GM12878 (cell line): Measurements from ENCODE around the gene RAB29. TPM values are rescaled to one million over a fixed set of nuclear protein-coding genes. Genes with fewer than 3 reads are reported as not detected.

Source experiments
- ATAC-seq: fragments of 200-7000 bp; cut with Tn5 transposase; 3 replicates; pipeline ENCODE4 v1.9.1; 2020; ENCODE audit warnings: mild to moderate bottlenecking, moderate library complexity
- BruUV-seq: library from RNA; stranded (reverse); fragments of 400-500 nt; replicated peaks from 2 replicates; lab custom pipeline; 2021; lab: Mats Ljungman, UMichigan
- CTCF ChIA-PET: fragments of 300-600 bp; sonication (Branson Sonifier 250); formaldehyde crosslinking; extraction: SDS; loops from one replicate; lab custom pipeline; 2021; ENCODE audit warnings: inconsistent platforms; lab: Yijun Ruan, JAX
- POLR2A ChIA-PET: fragments of 350-600 bp; formaldehyde crosslinking; extraction: SDS; loops from one replicate; lab custom pipeline; 2021; ENCODE audit warnings: inconsistent platforms; lab: Charles Lee
- RAD21 ChIA-PET: fragments of 300-600 bp; sonication (Branson Sonifier 250); formaldehyde crosslinking; loops from one replicate; lab custom pipeline; 2023; ENCODE audit warnings: antibody characterized with exemption; ENCODE audit not compliant: unreplicated experiment; lab: Charles Lee
- SMC1A ChIA-PET: fragments of 300-600 bp; sonication (Branson Sonifier 250); formaldehyde crosslinking; loops from one replicate; lab custom pipeline; 2023; ENCODE audit not compliant: unreplicated experiment, uncharacterized antibody; lab: Charles Lee
- DNase-seq: peaks from one replicate; pipeline ENCODE4 v3.0.0-alpha.2; 2011; ENCODE audit warnings: low read depth, low spot score
- FAIRE-seq: peaks from 3 replicates; lab custom pipeline; 2011; peaks lifted over from hg19 to GRCh38; lab: Jason Lieb, UNC
- H2AFZ ChIP-seq: 2 replicates; pipeline ENCODE4 v1.6.0; 2011; ENCODE audit warnings: low read depth, low read length, control low read depth; ENCODE audit not compliant: control insufficient read depth
- H3K27ac ChIP-seq: 2 replicates; pipeline ENCODE4 v1.5.1; 2011; ENCODE audit warnings: control low read depth; ENCODE audit not compliant: control insufficient read depth, insufficient read depth
- H3K27me3 ChIP-seq, 2 experiments: replicated peaks in 1 of 2; 2 replicates each; pipeline versions ENCODE4 v1.6.0 to v1.6.1; 2011; ENCODE audit warnings: low read length in 1 of 2; ENCODE audit not compliant: control insufficient read depth in 2 of 2, insufficient read depth in 2 of 2
- H3K36me3 ChIP-seq, 2 experiments: 2 replicates each; pipeline ENCODE4 v1.5.1; 2011; ENCODE audit warnings: low read length in 1 of 2; ENCODE audit not compliant: control insufficient read depth in 2 of 2, insufficient read depth in 2 of 2
- H3K4me1 ChIP-seq: 2 replicates; pipeline ENCODE4 v1.6.1; 2011; ENCODE audit warnings: mild to moderate bottlenecking, low read length, moderate library complexity, mixed read lengths; ENCODE audit not compliant: control insufficient read depth, insufficient read depth
- H3K4me2 ChIP-seq: 2 replicates; pipeline ENCODE4 v1.6.0; 2011; ENCODE audit warnings: control low read depth; ENCODE audit not compliant: control insufficient read depth, insufficient read depth
- H3K4me3 ChIP-seq: fragments of 200-600 bp; sonication (generic); 2 replicates; pipeline ENCODE4 v1.5.1; 2016
- H3K79me2 ChIP-seq: 2 replicates; pipeline ENCODE4 v1.6.0; 2011; ENCODE audit warnings: low read length; ENCODE audit not compliant: control insufficient read depth, insufficient read depth
- H3K9ac ChIP-seq: 2 replicates; pipeline ENCODE4 v1.8.0; 2011; ENCODE audit warnings: low read length, control low read depth, mixed read lengths; ENCODE audit not compliant: control insufficient read depth, insufficient read depth
- H3K9me3 ChIP-seq: replicated peaks from 3 replicates; pipeline ENCODE4 v1.5.1; 2011; ENCODE audit warnings: mild to moderate bottlenecking, low read length; ENCODE audit not compliant: control insufficient read depth, insufficient read depth
- H4K20me1 ChIP-seq: 2 replicates; pipeline ENCODE4 v1.6.0; 2011; ENCODE audit not compliant: control insufficient read depth, insufficient read depth
- ETV6 ChIP-seq, 2 experiments: fragments of 450-650 bp in 1 of 2; IDR thresholded peaks in 1 of 2; conservative IDR thresholded peaks in 1 of 2; 2 replicates each; pipeline ENCODE4 v1.6.1; 2014; ENCODE audit warnings: antibody characterized with exemption in 1 of 2, borderline replicate concordance in 1 of 2, low read depth in 1 of 2, mild to moderate bottlenecking in 1 of 2, moderate library complexity in 1 of 2
- HSF1 ChIP-seq: fragments of 150-350 bp; IDR thresholded peaks from 2 replicates; pipeline ENCODE4 v1.6.1; 2014; ENCODE audit warnings: mild to moderate bottlenecking, low read depth, low read length
- RAD21 ChIP-seq: IDR thresholded peaks from 2 replicates; pipeline ENCODE4 v1.6.1; 2011; ENCODE audit warnings: mild to moderate bottlenecking, low read depth, low read length, moderate library complexity; ENCODE audit not compliant: insufficient read depth
- SMC3 ChIP-seq: IDR thresholded peaks from 2 replicates; pipeline ENCODE4 v1.6.1; 2011; ENCODE audit warnings: low read length, improper control_type of control experiment, borderline replicate concordance
- WGBS: methylation state at CpG from one replicate; pipeline ENCODE4 v1.1.6; 2016; ENCODE audit warnings: low lambda C conversion rate; ENCODE audit not compliant: insufficient replicate concordance, insufficient coverage; ENCODE audit errors: missing lambda C conversion rate; 5-methylcytosine and 5-hydroxymethylcytosine counted together
- in situ Hi-C: fragments of 300-500 bp; cut with MboI; formaldehyde crosslinking; loops from 9 replicates; pipeline ENCODE4 v1.14.3; 2018; ENCODE audit warnings: mixed read lengths
- intact Hi-C: fragments of 100-400 bp; cut with micrococcal nuclease; formaldehyde crosslinking; loops from one replicate; pipeline ENCODE4 v1.14.2; 2022; ENCODE audit not compliant: unreplicated experiment
- polyA plus RNA-seq, 11 experiments: library from polyadenylated mRNA; depleted of rRNA in 4 of 11; unstranded in 6 of 11; stranded (reverse) in 5 of 11; fragments of >200 nt; fragmentation: Nextera tagmentation in 4 of 11; fragmentation: Illumina TruSeq in 1 of 11; extraction: Ambion mirVana in 4 of 11; extraction: Trizol in 1 of 11; gene quantifications; 1 replicate in 1 of 11; 2 replicates in 10 of 11; pipeline versions ENCODE4 v1.2.1 to v1.2.3, GENCODE V29; 2011 to 2016; ENCODE audit warnings: inconsistent platforms in 2 of 11, missing spikeins in 2 of 11, low read depth in 1 of 11
- total RNA-seq, 4 experiments: library from RNA; depleted of rRNA in 3 of 4; stranded (reverse); fragments of >200 nt in 3 of 4; fragmentation: Illumina TruSeq in 1 of 4; extraction: Trizol in 1 of 4; gene quantifications; 2 replicates each; pipeline versions ENCODE4 v1.2.1 to v1.2.3, GENCODE V29; 2013 to 2021
- TF ChIP-seq, protein P1 (sequence below): IDR thresholded peaks from 2 replicates; pipeline ENCODE4 v1.6.1; 2011; ENCODE audit warnings: borderline replicate concordance, low read depth, mild to moderate bottlenecking, moderate library complexity, mixed read lengths, low read length; ENCODE audit not compliant: insufficient read depth; ENCODE audit errors: extremely low read length
- TF ChIP-seq, protein P2 (sequence below): fragments of 450-650 bp; IDR thresholded peaks from 2 replicates; pipeline ENCODE4 v1.6.1; 2016; ENCODE audit warnings: mild to moderate bottlenecking
- TF ChIP-seq, protein P3 (sequence below): fragments of 450-650 bp; IDR thresholded peaks from 2 replicates; pipeline ENCODE4 v1.6.1; 2017; ENCODE audit warnings: mild to moderate bottlenecking, low read depth, inconsistent platforms; ENCODE audit not compliant: poor library complexity, severe bottlenecking

RAB29 gene
- total and polyA plus RNA-seq, 10 of the 15 experiments (the other 5 are each of a cell fraction or from before 2014, with no cell fraction given): 11.7 to 74.5 (median 15.0) TPM

DNA sequence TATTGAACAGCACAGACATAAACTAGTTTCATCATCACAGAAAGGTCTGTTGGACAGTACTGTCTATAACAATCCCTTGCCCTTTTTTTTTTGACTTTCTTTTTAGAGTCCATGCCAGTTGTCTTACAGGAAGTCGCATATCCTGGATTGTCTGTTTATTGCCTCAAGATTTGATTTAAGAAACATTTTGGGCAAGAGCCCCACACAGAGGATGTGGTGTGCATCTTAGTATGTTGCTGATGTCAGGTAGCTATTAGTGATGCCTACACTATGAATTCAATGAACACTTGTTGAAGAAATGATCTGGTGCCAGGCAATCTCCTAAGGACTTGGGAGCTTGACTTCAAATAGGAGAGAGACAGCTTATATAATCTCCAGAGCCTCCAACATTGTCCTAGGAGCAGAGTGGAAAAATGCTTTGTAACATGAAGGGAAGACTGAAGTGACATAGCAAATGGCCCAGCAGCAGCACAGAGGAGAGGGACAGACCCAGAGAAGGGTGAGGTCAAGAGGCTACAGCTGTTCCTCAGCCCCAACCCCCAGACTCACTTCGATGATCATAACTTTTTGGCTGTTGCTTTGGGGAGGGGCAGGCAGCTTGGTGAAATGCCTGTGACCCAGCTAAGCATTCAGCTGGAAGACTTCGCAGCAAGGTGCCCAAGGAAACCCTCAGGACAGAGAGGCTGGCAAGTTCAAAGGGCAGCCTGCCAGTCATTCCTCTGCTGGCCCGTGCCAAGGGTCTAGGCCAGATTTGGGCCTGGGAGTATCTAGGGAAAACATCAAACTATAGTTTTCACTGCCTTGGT lies 7.5 kb upstream of the RAB29 start:
- ChIA-PET POLR2A (no interaction called here), SMC1A (interaction anchor here (0.9 to 1.4 kb wide), 8 partner anchors 9 to 126 kb away, joined by 3 to 11 read pairs (median 4); no protein-coding TSS in a partner anchor), CTCF (interaction anchor here (0.7 to 2.4 kb wide), 14 partner anchors 9 to 202 kb away, joined by 3 to 18 read pairs (median 4); no protein-coding TSS in a partner anchor), RAD21 (interaction anchor here (1.0 to 2.3 kb wide), 6 partner anchors 11 to 190 kb away, joined by 3 to 16 read pairs (median 4); no protein-coding TSS in a partner anchor)
- no peak overlapping the region for H3K27ac ChIP-seq
- ATAC-seq: peak; percentile 23; the same call in 1 of the 3 replicates
- 22% methylated on average over 4 of the region's 4 CpGs for WGBS
- no TSS peak for BruUV-seq
- no peaks in the 10 kb centered on the region for H3K9me3 ChIP-seq
- in situ Hi-C loops (no loop called here), intact Hi-C loops (loop anchor here (5.0 kb wide), 1 partner anchor 126 kb away; no protein-coding TSS in a partner anchor)
- DNase-seq: no peak
- TF ChIP-seq, protein P1, sequence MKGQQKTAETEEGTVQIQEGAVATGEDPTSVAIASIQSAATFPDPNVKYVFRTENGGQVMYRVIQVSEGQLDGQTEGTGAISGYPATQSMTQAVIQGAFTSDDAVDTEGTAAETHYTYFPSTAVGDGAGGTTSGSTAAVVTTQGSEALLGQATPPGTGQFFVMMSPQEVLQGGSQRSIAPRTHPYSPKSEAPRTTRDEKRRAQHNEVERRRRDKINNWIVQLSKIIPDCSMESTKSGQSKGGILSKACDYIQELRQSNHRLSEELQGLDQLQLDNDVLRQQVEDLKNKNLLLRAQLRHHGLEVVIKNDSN: no peak
- TF ChIP-seq RAD21: 0 out of 2 replicates have a peak, but pooled peaks have one; percentile 12
- no peaks in the 10 kb centered on the region for H3K36me3 ChIP-seq
- no peak overlapping the region for H2AFZ ChIP-seq
- no peaks in the 10 kb centered on the region for H3K4me1 ChIP-seq
- FAIRE-seq: no peak
- no peak overlapping the region for H3K4me2 ChIP-seq
- H3K9ac ChIP-seq: no peak overlapping the region
- H3K27me3 ChIP-seq: peaks cover 0 to 6% of the 10 kb centered on the region in 2 experiments; a peak in 1 of 4 replicates
- no peaks in the 10 kb centered on the region for H4K20me1 ChIP-seq
- no peak overlapping the region for H3K4me3 ChIP-seq
- H3K79me2 ChIP-seq: no peaks in the 10 kb centered on the region

DNA sequence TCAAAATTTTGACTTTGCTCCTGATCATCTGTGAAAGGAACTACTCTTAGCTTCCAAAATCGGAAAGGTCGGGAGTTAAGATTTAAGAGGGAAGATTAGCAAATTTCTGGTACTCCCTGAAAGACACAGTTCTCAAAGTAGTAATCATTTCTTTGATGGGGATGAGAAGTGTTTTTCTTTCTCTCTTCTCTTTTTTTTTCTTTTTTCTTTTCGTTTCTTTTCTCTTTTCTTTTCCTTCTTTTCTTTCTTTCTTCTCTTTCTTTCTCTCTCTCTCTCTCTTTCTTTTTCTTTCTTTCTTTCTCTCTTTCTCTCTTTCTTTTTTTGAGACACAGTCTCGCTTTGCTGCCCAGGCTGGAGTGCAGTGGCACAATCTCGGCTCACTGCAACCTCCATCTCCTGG lies 5.1 kb upstream of the RAB29 start:
- SMC1A ChIA-PET: interaction anchor here (1.1 kb wide), 1 partner anchor 123 kb away, joined by 3 read pairs; no protein-coding TSS in a partner anchor
- POLR2A ChIA-PET: no interaction called here
- Histone ChIP-seq H3K27ac (no peak overlapping the region), H3K36me3 (no peaks in the 10 kb centered on the region), H4K20me1 (no peaks in the 10 kb centered on the region), H3K4me3 (no peak overlapping the region), H3K79me2 (no peaks in the 10 kb centered on the region), H3K9ac (no peak overlapping the region), H3K9me3 (no peaks in the 10 kb centered on the region), H3K4me2 (no peak overlapping the region), H3K4me1 (peaks cover 5% of the 10 kb centered on the region), H3K27me3 (peaks cover 0 to 6% of the 10 kb centered on the region in 2 experiments; a peak in 1 of 4 replicates), H2AFZ (no peak overlapping the region)
- BruUV-seq: no TSS peak
- in situ Hi-C loops (no loop called here), intact Hi-C loops (loop anchor here (5.0 kb wide), 1 partner anchor 123 kb away; no protein-coding TSS in a partner anchor)
- DNase-seq: no peak
- ATAC-seq: no peak
- CTCF ChIA-PET: no interaction called here
- RAD21 ChIA-PET: interaction anchor here (1.1 kb wide), 1 partner anchor 12 kb away, joined by 3 read pairs; no protein-coding TSS in a partner anchor
- no peak for FAIRE-seq
- WGBS: 66% methylated on average over 5 of the region's 5 CpGs
- TF ChIP-seq, protein P2, sequence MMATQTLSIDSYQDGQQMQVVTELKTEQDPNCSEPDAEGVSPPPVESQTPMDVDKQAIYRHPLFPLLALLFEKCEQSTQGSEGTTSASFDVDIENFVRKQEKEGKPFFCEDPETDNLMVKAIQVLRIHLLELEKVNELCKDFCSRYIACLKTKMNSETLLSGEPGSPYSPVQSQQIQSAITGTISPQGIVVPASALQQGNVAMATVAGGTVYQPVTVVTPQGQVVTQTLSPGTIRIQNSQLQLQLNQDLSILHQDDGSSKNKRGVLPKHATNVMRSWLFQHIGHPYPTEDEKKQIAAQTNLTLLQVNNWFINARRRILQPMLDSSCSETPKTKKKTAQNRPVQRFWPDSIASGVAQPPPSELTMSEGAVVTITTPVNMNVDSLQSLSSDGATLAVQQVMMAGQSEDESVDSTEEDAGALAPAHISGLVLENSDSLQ: no peak
- TF ChIP-seq SMC3 (no peak), ETV6 (conservative IDR thresholded peaks at IDR 0.05 in 1 of 2, IDR thresholded peaks at IDR 0.05 in 1 of 2; ENCODE audit: borderline replicate concordance in 1 of 2, low read depth in 1 of 2) (no peak), HSF1 (no peak)
- TF ChIP-seq, protein P3, sequence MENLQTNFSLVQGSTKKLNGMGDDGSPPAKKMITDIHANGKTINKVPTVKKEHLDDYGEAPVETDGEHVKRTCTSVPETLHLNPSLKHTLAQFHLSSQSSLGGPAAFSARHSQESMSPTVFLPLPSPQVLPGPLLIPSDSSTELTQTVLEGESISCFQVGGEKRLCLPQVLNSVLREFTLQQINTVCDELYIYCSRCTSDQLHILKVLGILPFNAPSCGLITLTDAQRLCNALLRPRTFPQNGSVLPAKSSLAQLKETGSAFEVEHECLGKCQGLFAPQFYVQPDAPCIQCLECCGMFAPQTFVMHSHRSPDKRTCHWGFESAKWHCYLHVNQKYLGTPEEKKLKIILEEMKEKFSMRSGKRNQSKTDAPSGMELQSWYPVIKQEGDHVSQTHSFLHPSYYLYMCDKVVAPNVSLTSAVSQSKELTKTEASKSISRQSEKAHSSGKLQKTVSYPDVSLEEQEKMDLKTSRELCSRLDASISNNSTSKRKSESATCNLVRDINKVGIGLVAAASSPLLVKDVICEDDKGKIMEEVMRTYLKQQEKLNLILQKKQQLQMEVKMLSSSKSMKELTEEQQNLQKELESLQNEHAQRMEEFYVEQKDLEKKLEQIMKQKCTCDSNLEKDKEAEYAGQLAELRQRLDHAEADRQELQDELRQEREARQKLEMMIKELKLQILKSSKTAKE: no peak
